Measurements from ENCODE around the gene FCGR1A. TPM values are rescaled to one million over a fixed set of nuclear protein-coding genes. Genes with fewer than 3 reads are reported as not detected.
A peak's percentile ranks its signal among the peaks of the same experiment; 100 is the strongest.
"Not testable (repeated sequence)": the region's sequence is repeated elsewhere in the genome, so short reads cannot be mapped to it uniquely, and the experiment has no call there.

The FCGR1A gene
- total RNA-seq, 3 donors from 2014 or later, result 2.8 to 8.5 (median 3.8) TPM

GRCh38 chr1:149787688-149788451 is 5.4 kb downstream of the FCGR1A start:
- H3K27me3 ChIP-seq; H3K27ac ChIP-seq; H3K9me3 ChIP-seq; intact Hi-C loops (cut with DNase I; ENCODE audit: low total_unique reads); H3K4me3 ChIP-seq; DNase-seq (ENCODE audit: low spot score in 2 of 2); H3K4me1 ChIP-seq; H3K36me3 ChIP-seq: not testable (repeated sequence)

GRCh38 chr1:149792502-149792901 is 10.0 kb downstream of the FCGR1A start:
- peak in 1 of 3 donors; percentile 24 for TF ChIP-seq CTCF (IDR thresholded peaks at IDR 0.05)
- intact Hi-C loops (cut with DNase I; ENCODE audit: low total_unique reads), result not testable (repeated sequence)

GRCh38 chr1:149792912-149793515 is 10.5 kb downstream of the FCGR1A start:
- peak overlapping the region; percentile 44 to 71 (median 57) for H3K4me3 ChIP-seq
- DNase-seq (ENCODE audit: low spot score in 2 of 2), result peak; percentile 49 to 60
- peak overlapping the region; percentile 68 to 84 for H3K27ac ChIP-seq
- H3K27me3 ChIP-seq; H3K36me3 ChIP-seq; H3K4me1 ChIP-seq; H3K9me3 ChIP-seq; intact Hi-C loops (cut with DNase I; ENCODE audit: low total_unique reads): not testable (repeated sequence)
- TF ChIP-seq CTCF (IDR thresholded peaks at IDR 0.05), result peak; percentile 21 to 81 (median 60)

More at GRCh38 chr1:149792502-149792901, 10.0 kb downstream of the FCGR1A start:
- H3K4me3 ChIP-seq, result peak overlapping the region; percentile 44 to 71 (median 57)
- not testable (repeated sequence) for H3K4me1 ChIP-seq, H3K27me3 ChIP-seq, H3K9me3 ChIP-seq, H3K36me3 ChIP-seq
- peak overlapping the region; percentile 68 to 84 for H3K27ac ChIP-seq
- DNase-seq (ENCODE audit: low spot score in 2 of 2), result peak in 1 of 2 donors; percentile 20

- H3K9me3 ChIP-seq; intact Hi-C loops (cut with DNase I; ENCODE audit: low total_unique reads); H3K4me3 ChIP-seq; H3K4me1 ChIP-seq; H3K36me3 ChIP-seq; H3K27ac ChIP-seq; DNase-seq (ENCODE audit: low spot score in 2 of 2); H3K27me3 ChIP-seq: not testable (repeated sequence)
Measured at GRCh38 chr1:149793885-149794284, 11.4 kb downstream of the FCGR1A start.

GRCh38 chr1:149801628-149802027 is 19.1 kb downstream of the FCGR1A start:
- H3K4me1 ChIP-seq; H3K9me3 ChIP-seq; H3K4me3 ChIP-seq; intact Hi-C loops (cut with DNase I; ENCODE audit: low total_unique reads); H3K36me3 ChIP-seq; DNase-seq (ENCODE audit: low spot score in 2 of 2); H3K27ac ChIP-seq; H3K27me3 ChIP-seq: not testable (repeated sequence)

GRCh38 chr1:149804417-149805080 is 22.1 kb downstream of the FCGR1A start:
- H3K4me1 ChIP-seq; intact Hi-C loops (cut with DNase I; ENCODE audit: low total_unique reads); H3K27me3 ChIP-seq; H3K27ac ChIP-seq; H3K4me3 ChIP-seq; H3K9me3 ChIP-seq; H3K36me3 ChIP-seq; DNase-seq (ENCODE audit: low spot score in 2 of 2): not testable (repeated sequence)

- Histone ChIP-seq H3K27ac (peak overlapping the region in 1 of 2 donors; percentile 25), H3K4me3 (peak overlapping the region in 2 of 3 donors; percentile 57 to 72)
- H3K27me3 ChIP-seq; H3K36me3 ChIP-seq; H3K9me3 ChIP-seq; intact Hi-C loops (cut with DNase I; ENCODE audit: low total_unique reads); H3K4me1 ChIP-seq: not testable (repeated sequence)
- peak in 1 of 2 donors; percentile 36 for DNase-seq (ENCODE audit: low spot score in 2 of 2)
Measured at GRCh38 chr1:149810697-149811405, 28.4 kb downstream of the FCGR1A start.

GRCh38 chr1:149811514-149811889 is 29.0 kb downstream of the FCGR1A start:
- H3K36me3 ChIP-seq; H3K9me3 ChIP-seq; intact Hi-C loops (cut with DNase I; ENCODE audit: low total_unique reads); H3K4me1 ChIP-seq; H3K27me3 ChIP-seq: not testable (repeated sequence)
- DNase-seq (ENCODE audit: low spot score in 2 of 2), result peak in 1 of 2 donors; percentile 23
- Histone ChIP-seq H3K4me3 (peak overlapping the region in 2 of 3 donors; percentile 57 to 72), H3K27ac (peak overlapping the region; percentile 58 to 63)

Measured in breast epithelium (tissue), 4 donors.